Stimulated activated CD4-positive, alpha-beta T cell treated with anti-CD3 and anti-CD28 coated beads, Interleukin-4, amount 100 ng/mL, for 48 hours (primary cell): ENCODE data around the gene IL12B.
"Not testable (repeated sequence)": the region's sequence is repeated elsewhere in the genome, so short reads cannot be mapped to it uniquely, and the experiment has no call there.

Experiments
- DNase-seq, 2 donors: peaks; one replicate each; pipeline ENCODE4 v3.0.0-alpha.2; 2020; ENCODE audit warnings: low read depth in 2 of 2

The IL12B gene

GRCh38 chr5:159294921-159295320, 35.4 kb downstream of the IL12B start:
- DNase-seq = no peak

- DNase-seq = no peak
Observed at GRCh38 chr5:159290741-159291140, 39.5 kb downstream of the IL12B start.

GRCh38 chr5:159286420-159287035, 43.8 kb downstream of the IL12B start:
- no peak for DNase-seq

- no peak for DNase-seq
Observed at GRCh38 chr5:159274676-159275075, 55.6 kb downstream of the IL12B start.

GRCh38 chr5:159273923-159274322, 56.4 kb downstream of the IL12B start:
- DNase-seq = no peak

- no peak for DNase-seq
Observed at GRCh38 chr5:159269723-159270122, 60.6 kb downstream of the IL12B start.

GRCh38 chr5:159266764-159267163, 63.5 kb downstream of the IL12B start:
- DNase-seq = not testable (repeated sequence)
